Neuronal stem cell (in vitro differentiated cells): ENCODE measurements around the gene LCE2D.
"Not testable (repeated sequence)": the region's sequence is repeated elsewhere in the genome, so short reads cannot be mapped to it uniquely, and the experiment has no call there.

Experiments
- DNase-seq: peaks from one replicate; pipeline ENCODE4 v3.0.0-alpha.2; 2013; ENCODE audit warnings: low spot score
- H2AFZ ChIP-seq: one replicate; pipeline ENCODE4 v1.6.1; 2013; ENCODE audit warnings: mild to moderate bottlenecking, low read length, inconsistent platforms
- H2AK5ac ChIP-seq: 2 replicates; pipeline ENCODE4 v1.6.1; 2013; ENCODE audit warnings: low read depth, mild to moderate bottlenecking, inconsistent platforms, low read length, moderate library complexity, mixed read lengths
- H2BK120ac ChIP-seq: 2 replicates; pipeline ENCODE4 v1.6.1; 2013; ENCODE audit warnings: low read depth, mild to moderate bottlenecking, inconsistent platforms, low read length, moderate library complexity, mixed read lengths
- H2BK12ac ChIP-seq: one replicate; pipeline ENCODE4 v1.6.1; 2013; ENCODE audit warnings: low read length, inconsistent platforms
- H2BK15ac ChIP-seq: 2 replicates; pipeline ENCODE4 v1.6.1; 2013; ENCODE audit warnings: mild to moderate bottlenecking, low read length, inconsistent platforms, mixed read lengths
- H2BK5ac ChIP-seq: one replicate; pipeline ENCODE4 v1.6.1; 2013; ENCODE audit warnings: inconsistent platforms, mild to moderate bottlenecking, low read length, moderate library complexity
- H3K14ac ChIP-seq: one replicate; pipeline ENCODE4 v1.6.1; 2013; ENCODE audit warnings: low read length, inconsistent platforms
- H3K18ac ChIP-seq: 2 replicates; pipeline ENCODE4 v1.6.1; 2013; ENCODE audit warnings: low read length, inconsistent platforms
- H3K23ac ChIP-seq: 2 replicates; pipeline ENCODE4 v1.6.1; 2013; ENCODE audit warnings: low read depth, mild to moderate bottlenecking, mixed read lengths, low read length, inconsistent platforms; ENCODE audit not compliant: poor library complexity
- H3K27ac ChIP-seq: replicated peaks from 3 replicates; pipeline ENCODE4 v1.5.1; 2013; ENCODE audit warnings: low read length, inconsistent platforms
- H3K27me3 ChIP-seq, 3 experiments: 2 replicates each; pipeline ENCODE4 v1.6.1; 2013; ENCODE audit warnings: low read length in 3 of 3, mild to moderate bottlenecking in 2 of 3, inconsistent platforms in 1 of 3, low read depth in 1 of 3, mixed read lengths in 1 of 3, moderate library complexity in 1 of 3; ENCODE audit not compliant: control insufficient read depth in 3 of 3, insufficient read depth in 3 of 3
- H3K36me3 ChIP-seq, 2 donors: replicated peaks in 1 of 2; 2 replicates each; pipeline ENCODE4 v1.6.1; 2013; ENCODE audit warnings: low read length in 2 of 2; ENCODE audit not compliant: control insufficient read depth in 2 of 2, insufficient read depth in 2 of 2
- H3K4ac ChIP-seq: 2 replicates; pipeline ENCODE4 v1.6.1; 2013; ENCODE audit warnings: inconsistent platforms, mild to moderate bottlenecking, low read length, moderate library complexity
- H3K4me1 ChIP-seq, 2 donors: 1 replicate in 1 of 2; 2 replicates in 1 of 2; pipeline ENCODE4 v1.6.1; 2013; ENCODE audit warnings: low read length in 2 of 2, low read depth in 1 of 2; ENCODE audit not compliant: control insufficient read depth in 2 of 2, insufficient read depth in 1 of 2
- H3K4me2 ChIP-seq: one replicate; pipeline ENCODE4 v1.6.1; 2013; ENCODE audit warnings: mild to moderate bottlenecking, low read length, inconsistent platforms; ENCODE audit not compliant: insufficient read depth, poor library complexity, severe bottlenecking
- H3K4me3 ChIP-seq, 2 donors: 2 replicates each; pipeline ENCODE4 v1.5.1; 2013; ENCODE audit warnings: low read length in 2 of 2, mild to moderate bottlenecking in 2 of 2, inconsistent platforms in 1 of 2, moderate library complexity in 1 of 2
- H3K79me1 ChIP-seq: one replicate; pipeline ENCODE4 v1.6.1; 2013; ENCODE audit warnings: low read depth, mild to moderate bottlenecking, inconsistent platforms, low read length, moderate library complexity
- H3K9ac ChIP-seq: one replicate; pipeline ENCODE4 v1.6.1; 2013; ENCODE audit warnings: mild to moderate bottlenecking, low read depth, low read length, inconsistent platforms; ENCODE audit not compliant: poor library complexity
- H3K9me3 ChIP-seq, 2 donors: replicated peaks in 1 of 2; 2 replicates each; pipeline versions ENCODE3 to v1.6.1; 2013; ENCODE audit warnings: low read length in 2 of 2, mild to moderate bottlenecking in 2 of 2, inconsistent platforms in 1 of 2, low read depth in 1 of 2, mixed read lengths in 1 of 2, moderate library complexity in 1 of 2; ENCODE audit not compliant: control insufficient read depth in 2 of 2, insufficient read depth in 1 of 2
- H4K8ac ChIP-seq: one replicate; pipeline ENCODE4 v1.6.1; 2013; ENCODE audit warnings: low read depth, mild to moderate bottlenecking, inconsistent platforms, low read length, moderate library complexity
- H4K91ac ChIP-seq: one replicate; pipeline ENCODE4 v1.6.1; 2013; ENCODE audit warnings: low read length, low read depth, mild to moderate bottlenecking, inconsistent platforms; ENCODE audit not compliant: poor library complexity
- WGBS, 2 donors: extraction: QIAGEN DNeasy Blood & Tissue Kit; methylation state at CpG; one replicate each; pipeline ENCODE4 v1.1.7; 2013; ENCODE audit warnings: missing lambda C conversion rate in 2 of 2, mixed read lengths in 1 of 2; ENCODE audit not compliant: insufficient read length in 2 of 2, insufficient replicate concordance in 1 of 2; ENCODE audit errors: extremely low coverage in 2 of 2; 5-methylcytosine and 5-hydroxymethylcytosine counted together

LCE2D gene

DNA sequence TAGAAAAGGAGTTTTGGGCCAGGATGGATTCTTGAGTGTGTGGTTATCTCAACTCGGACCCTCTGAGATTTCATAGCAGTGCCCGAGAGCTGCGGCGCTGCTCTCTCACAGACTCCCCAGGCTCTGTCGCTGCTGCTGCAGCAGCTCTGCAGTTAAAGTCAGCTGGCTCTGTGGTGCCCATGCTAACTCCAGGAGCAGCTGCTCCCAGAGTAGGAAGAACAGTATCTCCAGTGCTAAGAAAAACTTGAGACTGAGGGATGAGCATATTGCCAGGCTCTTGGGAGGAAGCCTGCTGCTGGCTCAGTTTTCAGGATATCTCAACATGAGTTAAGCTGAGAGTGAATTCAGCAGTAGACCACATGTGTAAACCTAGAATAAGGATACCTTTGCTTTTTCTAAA, 4.5 kb downstream of the LCE2D start:
- Histone ChIP-seq H3K27me3 (no peaks in the 10 kb centered on the region), H3K4me1 (no peaks in the 10 kb centered on the region), H2AK5ac (no peak overlapping the region), H4K91ac (no peak overlapping the region), H2BK5ac (no peak overlapping the region), H3K9me3 (peaks cover 0 to 33% of the 10 kb centered on the region in 2 donors), H3K14ac (no peak overlapping the region), H2AFZ (no peak overlapping the region), H2BK15ac (no peak overlapping the region), H3K79me1 (no peaks in the 10 kb centered on the region), H3K4ac (no peak overlapping the region), H3K4me2 (no peak overlapping the region), H3K4me3 (no peak overlapping the region), H3K36me3 (no peaks in the 10 kb centered on the region), H4K8ac (no peak overlapping the region), H3K18ac (no peak overlapping the region), H3K27ac (no peak overlapping the region), H2BK12ac (no peak overlapping the region), H3K23ac (no peak overlapping the region), H2BK120ac (no peak overlapping the region), H3K9ac (no peak overlapping the region)
- DNase-seq: no peak
- no CpG with 5 or more reads among the region's 5 CpGs for WGBS, 2 donors

DNA sequence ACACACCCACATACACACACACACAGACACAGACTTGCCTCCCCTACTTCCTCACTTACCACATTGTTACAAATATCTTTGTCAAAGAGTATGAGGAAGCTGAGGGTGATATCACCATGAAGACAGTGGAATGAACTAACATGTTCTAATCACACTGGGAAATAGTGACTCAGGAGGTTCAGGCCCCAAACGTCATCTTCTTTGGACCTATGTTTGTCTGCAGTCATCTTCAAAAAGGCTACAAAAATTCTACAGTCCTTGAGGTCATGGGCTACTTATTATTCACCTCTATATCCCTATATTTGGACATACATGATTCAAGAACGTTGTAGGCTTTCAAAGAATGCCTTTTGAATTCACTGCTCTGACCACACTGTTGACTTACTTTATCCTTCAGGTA, 9.8 kb downstream of the LCE2D start:
- Histone ChIP-seq H3K18ac (no peak overlapping the region), H3K27me3 (peaks cover 0 to 2% (median 0%) of the 10 kb centered on the region in 3 experiments), H3K27ac (no peak overlapping the region), H3K79me1 (no peaks in the 10 kb centered on the region), H2BK5ac (no peak overlapping the region), H3K4me1 (no peaks in the 10 kb centered on the region), H3K9ac (no peak overlapping the region), H3K4me3 (no peak overlapping the region), H3K36me3 (no peaks in the 10 kb centered on the region), H3K14ac (no peak overlapping the region), H2AFZ (no peak overlapping the region), H2BK12ac (no peak overlapping the region), H2BK15ac (no peak overlapping the region), H3K23ac (no peak overlapping the region), H3K4me2 (no peak overlapping the region), H2AK5ac (no peak overlapping the region), H4K91ac (no peak overlapping the region), H3K9me3 (peaks cover 0 to 11% of the 10 kb centered on the region in 2 donors), H3K4ac (no peak overlapping the region), H2BK120ac (no peak overlapping the region), H4K8ac (no peak overlapping the region)
- DNase-seq: no peak
- WGBS, 2 donors: no CpG with 5 or more reads among the region's 2 CpGs

DNA sequence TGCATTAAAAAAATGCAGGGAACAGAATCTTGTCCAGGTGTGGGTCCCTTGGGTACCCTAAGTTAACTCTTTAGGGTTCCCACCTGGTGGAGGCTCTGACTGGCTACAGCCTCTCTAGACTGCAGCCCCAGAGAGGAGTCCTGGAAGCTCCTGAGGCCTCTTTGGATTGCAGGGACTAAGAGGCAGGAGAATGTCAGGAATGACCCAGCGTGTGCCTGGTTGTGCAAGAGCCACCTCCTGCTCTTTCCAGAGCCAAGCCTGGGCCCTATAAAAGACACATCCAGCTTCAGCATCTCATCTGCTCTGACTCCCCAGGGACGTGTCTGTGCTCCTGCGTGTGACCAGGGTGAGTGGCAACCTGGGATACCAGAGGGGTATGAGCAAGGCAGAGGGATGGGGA, 11.8 kb downstream of the LCE2D start, which contains the start of gene LCE2C:
Gene LCE2C (plus strand): TSS at position 297 of the 400 bp plus-strand sequence. CDS start 737 bp downstream, outside the sequence.
- H3K4ac ChIP-seq, H3K4me2 ChIP-seq, H2BK5ac ChIP-seq, H2BK120ac ChIP-seq, H3K79me1 ChIP-seq, H3K9ac ChIP-seq, H3K14ac ChIP-seq, H3K23ac ChIP-seq, H2AFZ ChIP-seq, H4K91ac ChIP-seq, H3K27ac ChIP-seq, H4K8ac ChIP-seq, H2BK12ac ChIP-seq, H3K27me3 ChIP-seq, H3K36me3 ChIP-seq, H3K4me1 ChIP-seq, H3K18ac ChIP-seq, H2BK15ac ChIP-seq, H3K4me3 ChIP-seq, H2AK5ac ChIP-seq, DNase-seq: not testable (repeated sequence)
- H3K9me3 ChIP-seq: peaks cover 0 to 18% of the 10 kb centered on the region in 2 donors
- WGBS, 2 donors: no CpG with 5 or more reads among the region's 3 CpGs

DNA sequence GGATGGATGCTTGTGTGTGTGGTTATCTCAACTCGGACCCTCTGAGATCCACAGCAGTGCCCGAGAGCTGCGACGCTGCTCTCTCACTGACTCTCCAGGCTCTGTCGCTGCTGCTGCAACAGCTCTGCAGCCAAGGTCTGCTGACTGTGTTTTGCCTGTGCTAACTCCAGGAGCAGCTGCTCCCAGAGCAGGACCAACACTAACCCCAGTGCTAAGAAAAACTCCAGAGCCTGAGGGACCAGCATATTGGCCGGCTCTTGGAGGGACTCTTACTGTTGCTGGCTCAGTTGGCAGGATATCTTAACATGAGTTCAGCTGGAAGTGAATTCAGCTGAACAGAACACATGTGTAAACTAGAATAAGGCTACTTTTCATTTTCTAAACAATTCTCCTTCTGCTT, 16.3 kb downstream of the LCE2D start:
- DNase-seq: no peak
- no peak overlapping the region for H2BK15ac ChIP-seq
- no CpG with 5 or more reads among the region's 6 CpGs for WGBS, 2 donors

More for the DNA sequence above, 16.3 kb downstream of the LCE2D start:
- no peak overlapping the region for H4K91ac ChIP-seq
- H3K9ac ChIP-seq: no peak overlapping the region
- no peak overlapping the region for H3K18ac ChIP-seq
- H3K27me3 ChIP-seq: peaks cover 0 to 6% (median 0%) of the 10 kb centered on the region in 3 experiments
- H3K4me2 ChIP-seq: no peak overlapping the region
- no peak overlapping the region for H2AK5ac ChIP-seq
- no peak overlapping the region for H3K4ac ChIP-seq
- H3K27ac ChIP-seq: no peak overlapping the region
- H3K14ac ChIP-seq: no peak overlapping the region
- H2BK5ac ChIP-seq: no peak overlapping the region
- H3K23ac ChIP-seq: no peak overlapping the region
- H3K79me1 ChIP-seq: no peaks in the 10 kb centered on the region
- no peak overlapping the region for H3K4me3 ChIP-seq
- no peak overlapping the region for H4K8ac ChIP-seq
- no peak overlapping the region for H2BK120ac ChIP-seq
- H2BK12ac ChIP-seq: no peak overlapping the region
- H2AFZ ChIP-seq: no peak overlapping the region
- H3K9me3 ChIP-seq: peaks cover 0 to 13% of the 10 kb centered on the region in 2 donors
- H3K4me1 ChIP-seq: no peaks in the 10 kb centered on the region
- H3K36me3 ChIP-seq: no peaks in the 10 kb centered on the region
